Activated T-helper 1 cell treated with anti-CD3 and anti-CD28 coated beads, Interleukin-2, amount 50 U/mL, for 16 hours (primary cell): ENCODE data around the gene TRMT5.

Source experiments
- DNase-seq, 2 donors: peaks; one replicate each; pipeline ENCODE4 v3.0.0-alpha.2; 2020; ENCODE audit warnings: low read depth in 1 of 2, low spot score in 1 of 2

Gene TRMT5, protein sequence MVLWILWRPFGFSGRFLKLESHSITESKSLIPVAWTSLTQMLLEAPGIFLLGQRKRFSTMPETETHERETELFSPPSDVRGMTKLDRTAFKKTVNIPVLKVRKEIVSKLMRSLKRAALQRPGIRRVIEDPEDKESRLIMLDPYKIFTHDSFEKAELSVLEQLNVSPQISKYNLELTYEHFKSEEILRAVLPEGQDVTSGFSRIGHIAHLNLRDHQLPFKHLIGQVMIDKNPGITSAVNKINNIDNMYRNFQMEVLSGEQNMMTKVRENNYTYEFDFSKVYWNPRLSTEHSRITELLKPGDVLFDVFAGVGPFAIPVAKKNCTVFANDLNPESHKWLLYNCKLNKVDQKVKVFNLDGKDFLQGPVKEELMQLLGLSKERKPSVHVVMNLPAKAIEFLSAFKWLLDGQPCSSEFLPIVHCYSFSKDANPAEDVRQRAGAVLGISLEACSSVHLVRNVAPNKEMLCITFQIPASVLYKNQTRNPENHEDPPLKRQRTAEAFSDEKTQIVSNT

DNA sequence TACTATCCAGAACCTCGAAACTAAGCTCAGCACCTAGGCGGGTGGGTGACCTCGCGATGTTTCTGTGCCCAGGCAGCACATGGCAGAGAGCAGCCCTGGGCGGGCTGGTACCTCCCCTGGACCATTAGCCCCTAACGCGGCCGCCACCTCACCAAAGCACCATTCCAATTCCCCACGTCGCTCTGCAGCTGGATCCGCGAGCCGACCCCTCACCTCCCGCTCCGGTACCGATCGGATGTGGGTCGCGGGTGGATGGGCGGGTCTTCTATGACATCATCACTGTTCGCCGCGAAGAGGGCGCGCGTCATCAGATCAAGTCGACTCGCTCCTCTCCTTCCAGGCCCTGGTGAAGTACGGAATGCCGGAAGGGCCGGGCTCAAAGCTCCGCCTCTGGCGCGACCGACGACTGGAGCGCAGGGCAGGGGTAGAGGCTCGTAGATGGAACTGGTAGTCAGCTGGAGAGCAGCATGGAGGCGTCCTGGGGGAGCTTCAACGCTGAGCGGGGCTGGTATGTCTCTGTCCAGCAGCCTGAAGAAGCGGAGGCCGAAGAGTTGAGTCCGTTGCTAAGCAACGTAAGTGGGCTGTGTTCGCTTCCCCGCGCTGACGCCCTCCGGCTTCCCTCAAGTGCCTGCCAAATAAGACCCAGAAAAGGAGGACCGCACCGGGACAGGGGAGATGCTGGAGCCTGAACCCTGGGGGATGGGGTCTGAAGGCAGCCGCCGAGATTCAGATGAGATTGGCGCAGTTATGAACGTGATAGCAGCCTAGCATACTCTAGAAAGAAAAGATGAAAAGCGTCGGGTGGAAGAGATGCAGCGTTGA, at the start of gene TRMT5, which contains the start of gene SLC38A6:
Gene TRMT5, minus strand, starts transcription at position 269 of the 822 bp plus-strand sequence. Its CDS starts 106 bp downstream, at position 163.
Gene SLC38A6, plus strand, starts transcription at position 435 of the 822 bp plus-strand sequence. Its CDS starts 33 bp downstream, at position 468.
- peak; percentile 82 to 83 for DNase-seq

DNA sequence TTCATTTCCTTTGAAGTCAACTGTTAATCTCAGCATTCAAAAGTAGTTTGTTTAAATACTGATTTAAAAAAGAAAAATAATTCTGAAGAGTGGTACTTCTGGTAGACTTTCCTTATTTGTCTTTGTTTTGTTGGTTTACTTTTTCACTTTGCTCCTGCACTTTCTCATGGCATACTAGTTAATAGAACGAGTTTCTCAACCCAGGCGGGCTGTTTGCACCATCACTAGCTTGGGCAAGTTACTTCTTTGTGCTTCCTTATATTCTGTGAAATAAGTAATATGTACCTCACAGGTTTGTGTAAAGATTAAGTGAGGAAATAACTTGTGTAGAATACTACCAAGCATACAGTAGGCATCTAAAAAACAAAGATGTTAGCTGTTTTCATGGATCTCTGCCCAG, 45.6 kb upstream of the TRMT5 start:
- DNase-seq, result no peak

DNA sequence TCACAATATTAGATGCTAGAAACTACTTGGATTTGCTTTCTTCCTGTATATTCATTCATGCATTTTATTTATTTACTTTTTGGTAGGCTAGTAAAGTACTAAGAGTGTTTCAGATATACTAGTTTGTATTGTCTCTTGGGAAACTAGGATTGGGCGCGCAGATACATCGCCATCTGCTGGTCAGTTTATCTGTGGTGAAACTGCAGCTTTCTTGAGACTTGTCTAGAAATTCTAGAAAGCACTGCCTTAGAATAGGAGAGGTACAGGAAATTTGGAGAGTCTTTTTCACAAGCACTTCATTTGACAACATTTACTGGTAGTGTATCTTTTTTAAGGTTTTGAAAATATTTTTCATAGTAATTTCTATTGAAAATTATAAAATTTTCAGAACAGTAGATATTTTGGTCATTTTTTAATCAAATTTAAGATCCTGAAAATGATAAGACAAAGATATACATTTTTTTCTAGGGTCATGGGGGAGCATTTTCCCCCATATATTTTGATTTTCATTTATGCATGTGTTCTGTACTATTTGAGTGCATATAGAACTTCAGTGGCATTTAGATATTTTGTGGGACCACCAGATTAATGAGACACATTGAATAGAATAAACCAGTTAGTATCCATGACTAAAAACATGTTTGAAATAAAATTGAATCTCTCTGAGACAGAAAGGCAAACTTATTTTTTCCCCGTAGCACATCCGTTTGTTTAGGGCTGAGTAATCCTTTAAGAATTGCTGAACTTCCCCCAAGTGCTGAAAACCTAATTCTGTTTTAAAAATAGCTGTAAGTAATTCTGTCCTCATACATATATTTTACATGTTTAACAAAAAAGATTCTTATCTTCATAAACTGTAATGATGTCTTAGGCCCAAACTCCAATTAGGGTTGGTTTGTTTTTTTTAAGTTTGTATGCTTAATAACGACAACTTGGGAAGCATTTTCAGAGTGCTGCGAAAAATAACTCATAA, 44.7 kb upstream of the TRMT5 start:
- peak in 1 of 2 donors; percentile 14 for DNase-seq

DNA sequence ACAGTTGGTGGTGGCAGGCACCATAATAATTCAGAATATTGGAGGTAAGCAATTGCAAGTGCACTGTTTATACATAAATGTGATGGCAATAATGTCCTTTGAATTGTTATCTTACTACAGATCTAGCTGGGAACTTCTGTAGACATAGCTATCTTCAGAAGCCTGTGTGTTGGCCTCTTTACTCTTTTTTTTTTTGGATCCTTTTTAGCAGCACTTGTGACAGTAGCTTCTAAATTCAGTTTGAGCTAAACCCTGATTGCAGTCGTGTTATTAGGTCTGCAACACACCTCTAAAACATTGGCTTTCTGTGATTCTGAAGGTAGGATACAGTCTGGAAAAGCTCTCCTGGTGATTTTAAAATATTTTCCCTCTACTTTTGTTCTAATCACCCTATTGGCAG, 38.7 kb upstream of the TRMT5 start:
- no peak for DNase-seq

DNA sequence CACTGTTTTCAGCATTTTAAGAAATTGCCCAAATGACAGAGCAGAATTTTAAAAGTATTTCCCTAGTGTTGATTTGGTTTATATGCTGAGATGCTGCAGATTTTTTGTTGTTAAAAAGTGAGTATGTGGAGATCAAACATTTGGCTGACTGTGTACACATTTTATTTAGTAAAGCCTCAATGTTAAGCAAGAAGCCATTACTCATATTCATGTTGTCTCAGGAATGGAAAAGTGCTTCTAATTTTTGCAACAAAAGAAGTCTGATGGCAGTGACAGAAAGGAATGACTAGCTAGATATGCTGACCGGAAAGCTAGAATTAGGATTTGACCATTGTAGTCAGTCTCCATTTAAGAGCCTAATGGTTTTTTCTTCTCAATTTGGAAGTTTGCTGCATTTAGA, 22.7 kb upstream of the TRMT5 start:
- DNase-seq, result no peak

DNA sequence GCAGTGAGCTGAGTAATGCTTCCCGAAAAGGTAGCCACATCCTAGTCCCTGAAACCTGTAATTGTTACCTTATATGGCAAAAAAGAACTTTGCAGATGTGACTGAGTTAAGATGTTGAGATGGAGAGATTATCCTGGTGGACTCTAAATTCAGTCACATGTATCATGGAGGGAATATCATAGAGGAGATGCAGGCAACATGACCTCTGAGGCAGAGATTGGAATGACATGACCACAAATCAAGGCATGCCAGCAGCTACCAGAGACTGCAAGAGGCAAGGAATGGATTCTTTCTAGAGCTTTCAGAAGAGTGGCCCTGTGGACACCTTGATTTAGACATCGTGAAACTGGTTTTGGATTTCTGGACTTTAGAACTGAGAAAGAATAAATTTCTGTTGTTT, 18.7 kb upstream of the TRMT5 start:
- no peak for DNase-seq

DNA sequence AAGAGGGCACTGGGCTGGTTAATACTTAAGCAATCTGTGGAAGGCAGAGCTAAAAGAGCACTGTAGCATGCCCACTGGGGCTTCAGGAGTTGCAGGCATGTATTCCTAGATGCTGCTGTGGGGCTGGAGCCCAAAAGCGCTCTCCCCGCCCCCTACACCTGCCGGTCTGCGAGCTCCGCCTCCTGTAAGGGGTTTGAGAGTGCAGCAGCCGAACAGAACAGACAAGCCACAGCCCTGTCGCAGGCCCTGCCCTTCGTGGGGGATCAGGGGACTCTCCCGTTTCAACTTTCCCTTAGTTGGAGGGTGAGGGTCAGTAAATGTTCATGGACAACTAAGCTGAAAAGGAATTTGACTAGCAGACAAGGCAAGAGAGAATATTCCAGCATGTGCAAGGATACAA, 17.7 kb upstream of the TRMT5 start:
- DNase-seq, result no peak

DNA sequence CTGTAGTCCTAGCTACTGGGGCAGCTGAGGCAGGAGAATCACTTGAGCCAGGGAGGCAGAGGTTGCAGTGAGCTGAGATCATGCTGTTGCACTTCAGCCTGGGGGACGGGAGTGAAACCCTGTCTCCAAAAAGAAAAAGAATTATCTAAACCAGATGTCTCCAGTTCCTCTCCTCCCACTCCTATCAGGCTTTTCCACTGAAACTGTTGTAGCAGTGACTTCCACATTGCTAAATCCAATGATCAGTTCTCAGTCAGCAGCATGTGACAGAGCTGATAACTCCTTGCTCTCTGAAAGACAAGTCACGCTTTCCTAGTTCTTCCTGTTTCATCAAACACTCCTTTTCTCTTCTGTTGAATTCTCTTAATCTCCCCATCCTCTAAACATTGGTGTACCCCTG, 8.7 kb upstream of the TRMT5 start:
- no peak for DNase-seq

DNA sequence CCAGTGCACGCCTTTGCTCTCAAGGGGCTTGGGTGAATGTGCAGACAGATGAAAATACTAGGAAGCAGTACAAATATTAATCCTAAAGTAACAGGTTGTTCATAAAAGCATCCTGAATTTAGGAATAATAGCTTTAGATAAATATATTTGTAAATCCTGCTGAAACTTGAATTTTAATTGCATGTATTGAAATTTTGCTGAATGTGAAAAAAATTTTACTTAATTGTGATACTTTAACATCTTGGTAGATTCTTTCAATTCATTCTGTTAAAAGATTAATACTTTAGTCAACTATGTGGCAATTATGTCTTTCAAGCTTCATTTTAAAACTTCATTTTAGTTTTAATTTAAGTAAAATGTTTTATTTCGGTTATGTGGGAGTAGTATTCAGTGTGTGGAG, 5.6 kb upstream of the TRMT5 start:
- no peak for DNase-seq

DNA sequence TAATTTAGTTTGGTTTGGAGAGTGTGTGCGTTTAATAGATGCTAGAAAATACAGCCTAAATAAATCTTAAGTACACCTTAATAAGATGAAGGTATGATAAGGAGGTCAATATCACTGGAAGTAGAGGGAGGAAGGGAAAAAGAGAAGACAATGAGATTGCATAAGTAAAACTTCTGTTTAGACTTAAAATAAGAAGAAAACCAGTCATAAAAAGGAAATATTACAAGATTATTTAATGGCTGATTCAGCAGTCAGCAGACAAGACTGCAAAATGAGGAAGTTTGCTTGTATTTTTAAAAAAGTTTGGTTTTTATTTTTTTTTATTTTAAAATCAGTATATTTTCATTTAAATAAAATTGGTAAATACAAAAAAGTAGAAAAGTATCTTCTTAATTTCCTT, 3.3 kb upstream of the TRMT5 start:
- no peak for DNase-seq

DNA sequence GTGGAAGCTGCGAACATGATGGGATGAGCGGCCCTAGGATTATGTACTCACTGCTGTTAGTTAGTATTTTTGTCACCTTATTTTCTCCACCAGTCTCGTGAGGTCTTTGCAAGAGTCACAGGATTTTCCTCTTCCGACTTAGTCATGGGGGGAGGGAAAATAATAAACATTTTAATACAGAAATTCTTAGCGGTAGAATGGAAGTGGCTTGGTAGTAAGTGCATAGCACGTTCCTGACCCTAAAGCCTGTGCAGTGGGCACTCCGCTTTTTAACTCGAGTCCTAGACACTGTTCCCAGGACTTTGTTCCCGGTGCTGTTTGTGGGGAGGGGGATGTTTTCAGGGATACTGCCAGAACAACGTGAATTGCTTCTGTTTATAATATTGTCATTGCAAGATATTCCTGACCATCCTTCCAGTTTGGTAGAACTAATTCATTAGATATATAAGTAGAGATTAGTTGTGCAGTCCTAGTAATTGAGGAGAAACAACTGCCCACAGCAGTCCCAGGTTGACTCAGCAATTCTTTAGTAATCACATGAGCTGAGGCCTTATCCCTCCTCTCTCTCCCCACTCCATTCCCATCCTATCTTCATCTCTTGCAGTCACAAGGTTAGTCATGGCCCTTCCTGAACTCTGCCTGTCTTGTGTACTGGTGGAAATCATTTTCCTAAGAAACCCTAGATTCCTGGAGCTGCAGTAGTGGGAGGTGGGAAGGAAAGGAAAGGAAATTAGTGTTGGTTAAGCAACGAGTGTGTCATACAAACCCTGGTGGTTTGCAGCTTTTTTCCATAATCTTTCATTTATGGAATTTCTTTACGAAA, 965 bp upstream of the TRMT5 start:
- DNase-seq, result no peak

DNA sequence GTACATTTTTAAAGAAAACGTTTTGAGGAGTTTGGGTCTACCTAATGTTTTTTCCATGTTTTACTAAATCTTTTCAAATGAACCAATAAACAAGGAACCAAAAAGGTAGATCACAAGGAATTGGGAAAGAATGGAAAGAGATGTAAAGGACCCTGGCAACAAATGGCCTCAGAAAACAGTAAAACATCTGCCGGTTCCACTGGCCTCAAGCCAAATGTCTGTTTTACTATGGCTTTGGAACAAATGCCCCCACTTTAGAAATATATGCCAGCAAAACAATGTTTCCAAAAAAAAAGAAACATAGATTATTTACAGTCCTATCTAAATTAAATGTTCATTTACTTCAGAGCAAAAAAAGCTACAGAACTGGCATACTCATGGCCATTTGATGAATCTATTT, 3.0 kb downstream of the TRMT5 start:
- no peak for DNase-seq

DNA sequence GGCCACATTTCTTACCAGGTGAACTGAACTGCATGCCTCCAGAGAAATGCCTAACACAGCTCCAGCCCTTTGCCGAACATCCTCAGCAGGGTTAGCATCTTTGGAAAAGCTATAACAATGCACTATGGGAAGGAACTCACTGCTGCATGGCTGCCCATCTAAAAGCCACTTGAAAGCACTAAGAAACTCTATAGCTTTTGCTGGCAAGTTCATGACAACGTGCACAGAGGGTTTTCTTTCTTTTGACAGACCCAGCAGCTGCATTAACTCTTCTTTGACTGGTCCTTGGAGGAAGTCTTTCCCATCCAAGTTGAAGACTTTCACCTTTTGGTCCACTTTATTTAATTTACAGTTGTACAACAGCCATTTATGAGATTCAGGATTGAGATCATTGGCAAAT, 5.3 kb downstream of the TRMT5 start:
- DNase-seq, result no peak

DNA sequence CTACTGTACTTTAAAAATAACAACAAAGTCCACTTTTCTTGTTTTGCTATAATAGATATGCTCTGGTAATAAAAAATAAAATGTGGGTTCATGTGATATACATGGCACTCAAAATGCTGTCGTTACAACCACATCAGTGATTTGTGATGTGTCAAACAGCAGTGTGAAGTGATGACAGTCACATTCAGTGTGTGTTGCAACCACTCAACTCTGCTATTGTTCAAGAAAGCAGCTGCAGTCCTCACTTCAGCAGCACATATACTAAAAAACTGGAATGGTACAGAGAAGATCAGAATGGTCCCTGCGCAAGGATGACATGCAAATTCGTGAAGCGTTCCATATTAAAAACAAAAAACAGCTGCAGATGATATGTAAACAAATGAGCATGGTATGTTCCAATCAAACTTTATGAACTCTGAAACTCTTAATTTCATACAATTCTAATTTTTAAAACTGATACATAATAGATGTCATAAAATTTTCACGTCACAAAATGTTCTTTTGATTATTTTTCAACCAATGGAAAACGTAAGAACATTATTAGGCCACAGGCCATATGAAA, 6.7 kb downstream of the TRMT5 start:
- DNase-seq, result no peak

DNA sequence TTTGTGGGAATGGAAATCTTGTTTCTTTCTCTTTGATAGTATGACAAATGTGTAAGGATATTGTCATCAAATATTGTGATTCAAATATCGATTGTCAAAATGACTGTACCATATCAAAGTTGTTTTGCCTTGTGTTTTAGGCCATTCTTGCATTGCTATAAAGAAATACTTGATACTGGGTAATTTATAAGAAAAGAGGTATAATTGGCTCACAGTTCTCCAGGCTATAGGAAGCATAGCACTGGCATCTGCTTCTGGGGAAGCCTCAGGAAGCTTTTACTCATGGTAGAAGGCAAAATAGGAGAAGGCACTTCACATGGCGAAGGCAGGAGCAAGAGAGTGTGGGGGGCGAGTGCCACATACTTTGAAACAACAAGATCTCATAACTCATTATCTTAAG, 7.8 kb downstream of the TRMT5 start:
- DNase-seq, result no peak

DNA sequence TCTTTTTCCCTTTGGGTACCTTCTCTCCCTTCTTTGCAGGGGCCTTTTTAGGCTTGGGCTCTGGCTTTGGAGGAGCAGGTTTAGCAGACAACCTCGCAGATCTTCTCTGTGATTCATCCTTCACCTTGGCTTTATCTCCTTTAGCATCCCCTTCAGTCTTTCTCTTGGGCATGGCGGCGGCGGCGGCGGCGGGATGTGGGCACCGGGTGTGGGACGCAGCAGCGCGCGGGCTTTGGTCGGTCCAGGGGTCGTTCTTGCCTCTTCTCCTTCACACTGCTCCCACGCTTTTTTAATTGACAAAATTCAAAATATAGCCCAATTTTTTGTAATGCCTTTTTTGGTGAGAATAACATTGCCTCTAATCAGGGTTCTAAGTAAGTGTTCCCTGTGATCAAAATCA, 8.6 kb downstream of the TRMT5 start:
- DNase-seq, result no peak

DNA sequence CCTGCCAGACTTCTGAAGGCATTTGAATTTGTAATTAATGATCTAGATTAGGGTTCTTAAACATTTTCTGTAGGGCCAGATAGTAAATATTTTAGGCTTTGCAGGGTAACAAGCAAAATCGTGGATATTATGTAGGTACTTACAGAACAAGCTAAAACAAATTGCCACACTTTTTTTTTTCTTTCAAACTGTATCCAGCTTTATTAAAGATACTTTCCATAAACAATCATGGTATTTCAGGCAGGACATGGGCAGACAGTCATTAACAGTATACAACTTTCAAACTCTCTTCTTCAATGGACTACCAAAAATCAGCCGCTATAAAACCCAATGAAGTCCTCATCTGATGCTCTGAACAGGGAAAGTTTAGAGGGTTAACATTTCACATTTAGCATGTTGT, 9.6 kb downstream of the TRMT5 start:
- DNase-seq, result no peak

DNA sequence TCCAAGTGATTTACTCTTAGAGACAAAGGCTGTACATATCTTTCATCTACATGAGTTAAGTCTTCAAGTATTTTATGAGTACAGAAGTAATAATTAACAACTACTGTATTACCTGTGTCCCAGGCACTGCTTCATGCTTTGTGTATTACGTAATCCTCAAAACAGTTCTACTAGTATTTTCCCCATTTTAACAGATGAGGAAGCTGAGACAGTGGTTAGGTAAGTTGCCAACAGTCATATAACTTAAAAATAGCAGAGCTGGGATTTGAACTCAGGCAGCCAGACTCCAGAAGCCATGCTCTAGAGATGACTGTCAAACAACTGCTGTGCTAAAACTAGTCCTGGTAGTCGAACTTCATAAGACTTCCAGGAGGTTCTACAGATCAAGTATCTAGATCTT, 10.7 kb downstream of the TRMT5 start:
- DNase-seq, result no peak

DNA sequence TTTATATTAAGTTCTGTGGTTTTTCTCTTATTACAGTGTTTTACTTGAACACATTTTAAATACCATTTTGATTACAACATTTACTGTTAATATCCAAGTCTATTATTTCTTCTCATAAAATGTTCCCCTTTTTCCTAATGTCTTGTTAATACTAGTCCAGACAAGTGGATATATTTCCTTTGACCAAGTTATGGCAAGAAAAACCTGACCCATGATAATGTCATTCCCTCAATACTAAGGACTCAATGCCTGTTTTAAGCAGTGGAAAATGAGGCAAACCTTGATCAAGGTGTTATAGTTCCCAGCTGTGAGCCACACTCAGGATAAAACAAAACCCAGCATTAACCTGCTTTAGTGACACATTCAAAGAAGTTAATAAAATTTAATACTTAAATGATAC, 12.2 kb downstream of the TRMT5 start:
- no peak for DNase-seq

DNA sequence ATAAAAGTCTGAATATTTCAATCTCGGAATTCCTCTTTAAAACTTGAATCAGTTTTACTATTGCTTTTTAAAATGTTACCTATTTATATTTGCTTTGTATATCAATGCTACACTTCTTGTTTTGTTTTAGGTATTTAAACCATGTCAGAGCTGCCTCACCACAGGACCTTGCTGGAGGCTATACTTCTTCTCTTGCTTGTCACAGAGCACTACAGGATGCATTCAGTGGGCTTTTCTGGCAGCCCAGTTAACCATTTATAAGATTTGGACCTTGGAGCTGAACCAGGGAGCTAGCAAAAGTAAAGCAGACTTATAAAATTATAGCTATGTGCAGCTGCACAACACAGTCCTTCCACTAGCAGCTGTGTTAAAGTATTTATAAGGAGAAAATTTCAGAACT, 12.8 kb downstream of the TRMT5 start:
- DNase-seq, result no peak
